C4-2B (cell line): ENCODE data around the gene GLRX.

Experiments
- ZFX ChIP-seq: fragments of 450-650 bp; IDR thresholded peaks from 2 replicates; pipeline ENCODE4 v1.6.1; 2017
- TF ChIP-seq, protein P1 (sequence below): fragments of 450-650 bp; conservative IDR thresholded peaks from 2 replicates; pipeline ENCODE4 v1.5.1; 2017; ENCODE audit warnings: mild to moderate bottlenecking

DNA sequence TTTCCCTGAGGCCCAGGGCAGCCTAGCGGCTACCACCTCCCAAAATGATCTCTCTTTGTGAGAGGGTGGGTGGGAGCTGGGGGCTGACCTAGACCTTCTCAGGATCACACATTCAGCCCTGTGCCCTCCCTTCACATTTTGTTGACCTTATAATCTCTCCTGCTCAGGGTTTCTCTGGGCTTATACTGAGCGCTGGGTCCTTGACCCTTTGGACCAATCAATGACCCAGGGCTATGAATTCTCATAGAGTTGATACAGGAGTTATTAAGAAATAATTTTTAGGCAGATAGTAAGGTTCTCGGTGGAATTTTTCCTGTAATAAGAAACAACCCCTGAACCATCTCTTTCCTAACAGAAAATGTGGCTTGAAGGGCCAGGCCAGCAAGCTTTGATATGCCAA, 22.0 kb downstream of the GLRX start:
- TF ChIP-seq, protein P1, sequence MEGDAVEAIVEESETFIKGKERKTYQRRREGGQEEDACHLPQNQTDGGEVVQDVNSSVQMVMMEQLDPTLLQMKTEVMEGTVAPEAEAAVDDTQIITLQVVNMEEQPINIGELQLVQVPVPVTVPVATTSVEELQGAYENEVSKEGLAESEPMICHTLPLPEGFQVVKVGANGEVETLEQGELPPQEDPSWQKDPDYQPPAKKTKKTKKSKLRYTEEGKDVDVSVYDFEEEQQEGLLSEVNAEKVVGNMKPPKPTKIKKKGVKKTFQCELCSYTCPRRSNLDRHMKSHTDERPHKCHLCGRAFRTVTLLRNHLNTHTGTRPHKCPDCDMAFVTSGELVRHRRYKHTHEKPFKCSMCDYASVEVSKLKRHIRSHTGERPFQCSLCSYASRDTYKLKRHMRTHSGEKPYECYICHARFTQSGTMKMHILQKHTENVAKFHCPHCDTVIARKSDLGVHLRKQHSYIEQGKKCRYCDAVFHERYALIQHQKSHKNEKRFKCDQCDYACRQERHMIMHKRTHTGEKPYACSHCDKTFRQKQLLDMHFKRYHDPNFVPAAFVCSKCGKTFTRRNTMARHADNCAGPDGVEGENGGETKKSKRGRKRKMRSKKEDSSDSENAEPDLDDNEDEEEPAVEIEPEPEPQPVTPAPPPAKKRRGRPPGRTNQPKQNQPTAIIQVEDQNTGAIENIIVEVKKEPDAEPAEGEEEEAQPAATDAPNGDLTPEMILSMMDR: no peak
- TF ChIP-seq ZFX: no peak
